Measurements from ENCODE around the gene CDK17. TPM values are rescaled to one million over a fixed set of nuclear protein-coding genes. Genes with fewer than 3 reads are reported as not detected.
"Not testable (repeated sequence)": the region's sequence is repeated elsewhere in the genome, so short reads cannot be mapped to it uniquely, and the experiment has no call there.

CDK17 gene
- total RNA-seq, 1 donor from 2014 or later = 25.4 TPM

DNA sequence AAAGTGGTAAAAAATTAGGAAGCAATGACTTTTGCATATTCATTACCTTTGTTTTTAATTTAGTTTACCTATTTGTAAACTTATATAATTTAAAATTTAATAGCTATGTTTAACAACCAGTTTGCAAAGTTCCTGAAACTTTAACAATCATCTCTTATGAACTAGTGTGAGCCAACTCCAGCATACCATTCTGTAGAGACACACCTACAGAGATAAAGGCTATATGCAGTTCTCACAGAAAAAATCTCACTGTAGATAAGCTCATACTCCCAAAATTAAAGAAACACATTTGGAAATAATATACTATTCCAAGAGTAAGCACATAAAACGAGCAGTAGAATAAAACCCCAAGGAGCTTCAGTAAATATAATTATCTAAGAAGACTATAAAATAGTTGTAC is 77.5 kb downstream of the CDK17 start:
- DNase-seq (ENCODE audit: low spot score) = no peak

GRCh38 chr12:96321941-96322340 is 78.3 kb downstream of the CDK17 start:
- no peak for DNase-seq (ENCODE audit: low spot score)

DNA sequence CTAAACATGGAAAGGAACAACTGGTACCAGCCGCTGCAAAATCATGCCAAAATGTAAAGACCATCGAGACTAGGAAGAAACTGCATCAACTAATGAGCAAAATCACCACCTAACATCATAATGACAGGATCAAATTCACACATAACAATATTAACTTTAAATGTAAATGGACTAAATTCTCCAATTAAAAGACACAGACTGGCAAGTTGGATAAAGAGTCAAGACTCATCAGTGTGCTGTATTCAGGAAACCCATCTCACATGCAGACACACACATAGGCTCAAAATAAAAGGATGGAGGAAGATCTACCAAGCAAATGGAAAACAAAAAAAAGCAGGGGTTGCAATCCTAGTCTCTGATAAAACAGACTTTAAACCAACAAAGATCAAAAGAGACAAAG is 82.4 kb downstream of the CDK17 start:
- not testable (repeated sequence) for DNase-seq (ENCODE audit: low spot score)

DNA sequence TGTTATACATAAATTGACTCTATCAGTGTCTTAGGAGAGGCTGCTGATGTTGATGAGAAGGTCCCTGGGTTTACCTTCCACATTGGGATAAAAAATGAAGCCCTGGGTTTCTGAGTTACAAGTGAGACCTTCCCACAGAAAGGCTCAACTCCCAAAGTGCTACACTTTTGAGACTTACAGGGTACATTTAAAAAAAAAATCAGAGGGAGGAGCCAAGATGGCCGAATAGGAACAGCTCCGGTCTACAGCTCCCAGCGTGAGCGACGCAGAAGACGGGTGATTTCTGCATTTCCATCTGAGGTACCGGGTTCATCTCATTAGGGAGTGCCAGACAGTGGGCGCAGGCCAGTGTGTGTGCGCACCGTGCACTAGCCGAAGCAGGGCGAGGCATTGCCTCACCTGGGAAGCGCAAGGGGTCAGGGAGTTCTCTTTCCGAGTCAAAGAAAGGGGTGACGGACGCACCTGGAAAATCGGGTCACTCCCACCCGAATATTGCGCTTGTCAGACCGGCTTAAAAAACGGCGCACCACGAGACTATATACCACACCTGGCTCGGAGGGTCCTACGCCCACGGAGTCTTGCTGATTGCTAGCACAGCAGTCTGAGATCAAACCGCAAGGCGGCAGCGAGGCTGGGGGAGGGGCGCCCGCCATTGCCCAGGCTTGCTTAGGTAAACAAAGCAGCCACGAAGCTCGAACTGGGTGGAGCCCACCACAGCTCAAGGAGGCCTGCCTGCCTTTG is 84.3 kb downstream of the CDK17 start:
- not testable (repeated sequence) for DNase-seq (ENCODE audit: low spot score)

DNA sequence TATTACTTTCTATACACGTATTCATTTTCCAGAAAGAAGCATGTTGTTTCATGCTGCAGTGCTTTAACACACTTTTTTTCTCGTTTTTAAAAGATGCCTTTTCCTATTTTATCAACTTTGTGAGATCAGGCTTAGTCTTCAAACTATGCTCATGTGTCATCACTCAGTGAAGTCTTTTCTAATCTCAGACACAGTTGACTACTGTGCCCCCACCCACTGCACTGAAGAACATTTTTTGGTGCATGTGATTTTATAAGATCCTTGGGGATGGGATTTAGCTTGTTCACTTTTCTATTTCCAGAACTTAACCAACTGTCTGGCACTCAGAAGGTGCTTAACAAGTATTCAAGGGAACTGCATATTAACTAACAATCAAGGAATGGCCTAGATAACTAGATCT is 85.5 kb downstream of the CDK17 start:
- DNase-seq (ENCODE audit: low spot score) = no peak

GRCh38 chr12:96313606-96314005 is 86.6 kb downstream of the CDK17 start:
- no peak for DNase-seq (ENCODE audit: low spot score)

DNA sequence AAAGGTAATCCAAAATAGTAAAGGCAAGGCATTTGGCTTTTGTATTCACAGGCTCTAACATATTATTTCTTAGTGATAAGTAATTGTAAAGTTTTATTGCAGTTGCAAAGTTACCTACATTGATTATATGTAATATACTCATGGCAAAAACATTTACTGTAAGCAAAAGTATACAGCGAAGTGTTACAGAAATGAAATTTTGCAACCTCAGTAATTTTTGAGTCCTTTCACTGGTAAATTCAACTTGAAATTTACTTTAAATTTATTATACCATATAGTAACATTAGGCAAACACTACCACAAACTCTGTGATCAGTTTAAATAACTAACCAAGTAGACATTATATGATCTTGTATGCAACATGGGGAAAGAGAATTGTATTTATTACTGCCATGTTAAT is 89.0 kb downstream of the CDK17 start:
- no peak for DNase-seq (ENCODE audit: low spot score)

DNA sequence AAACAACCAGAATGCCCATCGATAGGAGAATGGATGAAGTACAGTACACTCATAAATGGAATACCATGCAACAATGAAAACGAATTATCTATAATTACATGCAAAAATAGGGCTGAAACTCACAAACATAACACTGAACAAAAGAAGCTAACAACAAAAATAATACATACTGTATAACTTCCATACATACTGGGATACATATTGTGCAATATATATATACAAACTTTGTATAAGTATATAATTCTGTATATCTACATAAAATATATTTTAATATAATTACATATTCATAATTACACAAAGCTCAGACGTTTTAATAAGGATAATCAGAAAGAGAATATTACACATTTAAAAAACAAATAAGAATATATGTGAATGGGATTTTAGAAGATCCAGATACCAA is 90.2 kb downstream of the CDK17 start:
- no peak for DNase-seq (ENCODE audit: low spot score)

DNA sequence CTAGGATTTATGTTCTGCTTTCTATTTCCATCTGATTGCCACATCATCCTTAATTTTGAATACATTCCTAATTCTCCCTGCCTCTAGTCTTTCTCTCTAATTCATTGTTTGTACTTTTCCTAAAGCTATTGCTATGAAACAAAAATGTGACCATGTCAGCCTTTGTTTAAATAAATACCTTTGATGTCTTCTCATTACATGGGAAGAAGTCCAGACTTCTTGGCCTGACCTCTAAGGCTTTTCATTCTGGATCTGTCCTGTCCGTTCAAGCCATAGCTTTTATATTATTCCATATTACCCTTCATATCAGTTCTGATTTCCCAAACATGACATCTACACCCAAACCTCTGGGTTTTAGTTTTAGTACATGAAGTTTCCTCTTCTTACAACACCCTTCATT is 91.4 kb downstream of the CDK17 start:
- DNase-seq (ENCODE audit: low spot score) = no peak

GRCh38 chr12:96305665-96306064 is 94.6 kb downstream of the CDK17 start:
- DNase-seq (ENCODE audit: low spot score) = no peak

DNA sequence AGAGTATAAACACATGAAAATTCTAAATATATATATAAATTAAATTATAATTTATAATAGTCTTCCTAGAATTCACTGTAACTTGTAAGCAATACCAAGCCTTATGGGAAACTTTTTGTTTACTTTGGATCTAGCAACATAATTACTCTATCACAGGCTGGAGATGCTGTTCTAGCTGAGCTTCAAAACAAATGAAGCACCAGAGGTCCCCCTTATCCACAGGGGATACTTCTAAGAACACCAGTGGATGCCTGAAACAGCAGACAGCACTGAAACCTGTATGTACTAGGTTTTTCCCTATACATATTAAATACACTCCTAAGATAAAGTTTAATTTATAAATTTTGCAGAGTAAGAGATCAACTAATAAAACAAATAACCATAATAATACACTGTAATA is 96.6 kb downstream of the CDK17 start:
- DNase-seq (ENCODE audit: low spot score) = no peak

DNA sequence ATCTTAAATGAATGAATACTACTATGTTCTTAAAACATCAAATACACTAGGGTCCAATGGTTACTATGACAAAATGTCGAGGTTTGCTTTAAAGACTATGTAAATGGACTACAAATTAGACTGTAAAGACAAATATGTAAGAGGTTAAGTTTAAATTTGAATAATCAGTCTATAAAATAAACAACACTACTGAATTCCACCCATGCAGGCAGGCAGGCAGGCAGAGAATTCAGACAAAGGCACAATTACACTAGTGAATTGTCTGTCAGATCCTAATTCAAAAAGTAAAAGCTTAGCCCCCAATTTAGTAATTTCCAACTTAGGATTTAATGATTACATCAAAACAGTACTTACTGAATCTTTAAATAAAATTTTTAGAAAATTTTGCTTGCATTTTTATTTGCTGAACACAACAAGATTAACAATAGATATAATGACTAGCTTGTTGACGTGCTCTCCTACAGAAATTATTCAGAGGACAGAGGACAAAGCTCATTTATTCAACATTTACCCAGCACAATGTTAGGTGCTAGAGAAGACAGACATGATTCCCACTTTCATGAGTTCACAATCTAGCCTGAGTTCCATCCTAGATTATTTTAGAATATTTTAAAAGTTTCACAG is 97.4 kb downstream of the CDK17 start:
- DNase-seq (ENCODE audit: low spot score) = no peak

DNA sequence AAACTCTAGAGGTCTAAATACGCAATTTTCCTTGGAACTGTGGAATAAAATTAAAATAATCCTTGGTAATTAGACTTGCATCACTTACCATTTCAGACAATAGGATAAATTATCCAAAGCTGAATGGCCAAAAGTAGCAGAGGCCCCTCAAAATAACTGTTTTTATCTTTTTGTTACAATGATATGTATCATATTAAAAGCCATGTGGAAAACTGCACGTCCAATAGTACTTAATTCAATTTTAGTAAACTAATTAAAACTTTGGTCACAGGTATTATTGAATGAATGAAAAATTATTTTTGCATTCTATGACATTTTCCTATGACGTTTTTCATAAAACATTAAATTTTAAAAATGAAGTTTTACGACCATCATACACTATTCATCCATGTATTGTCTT is 98.5 kb downstream of the CDK17 start:
- no peak for DNase-seq (ENCODE audit: low spot score)

DNA sequence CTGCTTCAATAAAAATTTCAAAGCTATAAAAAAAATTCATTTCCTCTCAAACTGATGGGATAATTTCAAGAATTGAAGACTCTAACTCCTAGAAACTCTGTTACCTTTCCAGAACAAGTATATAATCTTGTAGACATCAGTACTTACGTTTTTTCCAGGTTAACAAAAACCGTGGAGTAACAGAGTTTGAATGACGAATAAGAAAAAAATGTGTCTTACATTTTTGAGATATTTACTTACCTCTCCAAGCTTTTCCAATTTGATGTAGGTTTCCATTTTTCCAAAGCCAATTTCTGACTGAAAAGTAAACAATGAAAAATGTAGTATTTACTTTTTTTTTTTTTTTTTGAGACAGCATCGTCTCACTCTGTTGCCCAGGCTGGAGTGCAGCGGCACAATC is 100.2 kb downstream of the CDK17 start:
- DNase-seq (ENCODE audit: low spot score) = no peak

- no peak for DNase-seq (ENCODE audit: low spot score)
These were observed 102.7 kb downstream of the CDK17 start for GRCh38 chr12:96297504-96297903.

- no peak for DNase-seq (ENCODE audit: low spot score)
These were observed 104.6 kb downstream of the CDK17 start for GRCh38 chr12:96295532-96296160.

GRCh38 chr12:96294831-96295230 is 105.4 kb downstream of the CDK17 start:
- no peak for DNase-seq (ENCODE audit: low spot score)

DNA sequence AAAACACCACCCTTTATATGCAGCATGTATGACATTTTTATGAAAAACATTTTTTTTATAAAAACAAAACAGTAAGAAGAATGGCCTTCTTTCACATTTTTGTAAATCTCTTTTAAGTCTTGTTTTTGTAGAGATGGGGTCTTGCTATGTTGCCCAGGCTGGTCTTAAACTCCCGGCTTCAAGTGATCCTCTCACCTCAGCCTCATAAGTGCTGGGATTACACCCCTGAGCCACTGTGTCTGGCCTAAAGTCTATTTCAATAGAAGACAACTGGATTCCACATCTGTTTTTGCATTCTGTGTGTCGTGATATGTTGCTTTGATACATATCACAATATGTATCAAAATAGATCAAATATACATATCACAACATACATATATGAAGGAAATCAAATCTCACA is 107.1 kb downstream of the CDK17 start:
- DNase-seq (ENCODE audit: low spot score) = no peak

- no peak for DNase-seq (ENCODE audit: low spot score)
These were observed 111.2 kb downstream of the CDK17 start for GRCh38 chr12:96289067-96289466.

- DNase-seq (ENCODE audit: low spot score) = no peak
These were observed 115.1 kb downstream of the CDK17 start for GRCh38 chr12:96285158-96285557.

- DNase-seq (ENCODE audit: low spot score) = no peak
These were observed 125.9 kb downstream of the CDK17 start for GRCh38 chr12:96274331-96274730.

DNA sequence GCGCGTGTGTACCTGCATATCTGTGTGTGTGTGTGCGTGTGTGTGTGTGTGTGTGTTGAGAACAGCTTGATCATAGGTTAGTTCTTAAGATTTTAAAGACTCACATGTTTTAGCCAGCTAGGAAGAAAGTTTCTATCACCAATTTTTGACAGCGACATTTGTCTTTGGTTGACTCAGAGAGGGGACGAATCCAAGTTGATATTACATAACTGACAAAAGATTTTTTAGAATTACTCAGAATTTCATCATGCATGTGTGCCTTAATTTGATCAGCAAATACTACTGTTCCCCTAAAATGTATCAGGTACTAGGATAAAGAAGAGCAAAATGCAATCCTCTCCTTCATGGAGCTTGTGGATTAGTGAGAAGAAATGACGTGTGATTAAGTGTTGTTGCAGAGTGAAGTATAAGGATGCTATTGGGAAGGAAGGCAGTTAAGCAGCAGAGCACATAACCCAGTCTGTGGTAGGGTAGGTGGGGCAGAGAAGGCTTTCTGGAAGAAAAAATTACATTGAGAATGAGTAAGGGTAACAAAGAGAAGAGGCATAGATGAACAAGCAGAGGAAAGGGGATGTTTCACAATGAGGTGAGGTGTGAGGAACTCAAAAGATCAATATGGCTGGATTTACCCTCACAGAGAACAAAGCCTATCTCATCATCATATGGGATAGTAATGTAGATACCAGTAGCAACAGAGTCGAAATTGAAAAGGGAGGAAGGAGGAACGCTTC is 128.6 kb downstream of the CDK17 start:
- no peak for DNase-seq (ENCODE audit: low spot score)

DNA sequence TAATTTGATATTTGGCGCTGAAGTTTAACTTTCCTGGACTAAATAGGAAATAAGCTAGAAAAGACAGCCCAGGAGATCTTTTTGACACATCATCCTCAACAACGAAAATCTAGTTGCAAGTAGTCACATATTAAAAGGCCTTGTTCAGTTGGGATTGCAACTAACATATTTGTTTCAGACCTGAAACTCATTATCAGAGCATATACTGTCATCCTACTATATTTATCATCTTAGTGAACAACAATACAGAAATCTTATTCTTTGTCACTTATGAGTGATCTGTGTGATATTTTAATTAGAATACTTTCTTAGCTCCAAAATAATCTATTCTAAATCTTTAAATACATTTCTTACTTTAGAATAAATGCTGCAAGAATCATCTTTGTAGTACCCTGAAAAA is 134.0 kb downstream of the CDK17 start:
- DNase-seq (ENCODE audit: low spot score) = no peak
